ENCODE results near the gene RFX8. TPM values are rescaled to one million over a fixed set of nuclear protein-coding genes. Genes with fewer than 3 reads are reported as not detected.

Gene RFX8
- polyA plus RNA-seq, 2 of the 4 experiments (the other 2 are of a cell fraction), result not detected

GRCh38 chr2:101435001-101435862 is 39.7 kb downstream of the RFX8 start:
- ChIA-PET CTCF (interaction anchor here (0.9 to 2.1 kb wide), 3 partner anchors 14 to 233 kb away, joined by 3 to 8 read pairs (median 3); no protein-coding TSS in a partner anchor), POLR2A (no interaction called here)
- DNase-seq (ENCODE audit: low read depth in 1 of 2, low spot score in 1 of 2), result no peak
- H3K4me2 ChIP-seq, result no peak overlapping the region
- FAIRE-seq, result no peak
- TF ChIP-seq ZFP36 (IDR thresholded peaks at IDR 0.05; ENCODE audit: borderline replicate concordance, partially characterized antibody) (no peak), ESRRA (IDR thresholded peaks at IDR 0.05; ENCODE audit: borderline replicate concordance, low read length) (no peak), MAFK (IDR thresholded peaks at IDR 0.05; ENCODE audit: partially characterized antibody) (peak; percentile 75)
- WGBS (ENCODE audit: missing lambda C conversion rate), result 91% methylated on average over 24 of the region's 24 CpGs
- H3K4me1 ChIP-seq, result no peaks in the 10 kb centered on the region
- no peak for ATAC-seq
- H3K9me3 ChIP-seq, result no peaks in the 10 kb centered on the region
- no peak overlapping the region for H3K4me3 ChIP-seq
- no peak overlapping the region for H3K27ac ChIP-seq

GRCh38 chr2:101433465-101433864 is 41.4 kb downstream of the RFX8 start:
- TF ChIP-seq CBX8 (IDR thresholded peaks at IDR 0.05) (no peak), PHF8 (IDR thresholded peaks at IDR 0.05; ENCODE audit: borderline replicate concordance, low read depth) (no peak), NR3C1 (IDR thresholded peaks at IDR 0.05) (no peak), ELK1 (IDR thresholded peaks at IDR 0.05; ENCODE audit: low read depth, low read length) (no peak), ZC3H11A (IDR thresholded peaks at IDR 0.05) (no peak), ZFP36 (IDR thresholded peaks at IDR 0.05; ENCODE audit: borderline replicate concordance, partially characterized antibody) (no peak), ZSCAN20 (CRISPR knock-in tag; IDR thresholded peaks at IDR 0.05) (no peak), JUN (IDR thresholded peaks at IDR 0.05) (no peak), HDAC2 (IDR thresholded peaks at IDR 0.05) (no peak), CHD4 (IDR thresholded peaks at IDR 0.05; ENCODE audit: borderline replicate concordance) (no peak), RCOR1 (IDR thresholded peaks at IDR 0.05; ENCODE audit: low read depth, low read length) (no peak), HOXB13 (CRISPR knock-in tag; IDR thresholded peaks at IDR 0.05; ENCODE audit: low read depth) (no peak), REST (IDR thresholded peaks at IDR 0.05) (no peak), ATOH8 (CRISPR knock-in tag; IDR thresholded peaks at IDR 0.05; ENCODE audit: low read depth) (no peak), ZNF302 (CRISPR knock-in tag; IDR thresholded peaks at IDR 0.05) (no peak), KDM5A (IDR thresholded peaks at IDR 0.05) (no peak), BHLHE40 (IDR thresholded peaks at IDR 0.05; ENCODE audit: low read depth, low read length) (no peak), HMGXB4 (CRISPR knock-in tag; IDR thresholded peaks at IDR 0.05; ENCODE audit: borderline replicate concordance) (no peak), MAX (IDR thresholded peaks at IDR 0.05) (no peak)
- no peaks in the 10 kb centered on the region for H3K4me1 ChIP-seq
- no peak for ATAC-seq
- ChIA-PET CTCF (interaction anchor here (1.4 to 1.5 kb wide), 2 partner anchors 14 to 398 kb away, joined by 6 read pairs; no protein-coding TSS in a partner anchor), POLR2A (no interaction called here)
- no peaks in the 10 kb centered on the region for H3K9me3 ChIP-seq
- no peak overlapping the region for H3K27ac ChIP-seq
- DNase-seq (ENCODE audit: low read depth in 1 of 2, low spot score in 1 of 2), result no peak
- no peak overlapping the region for H3K4me3 ChIP-seq
- FAIRE-seq, result no peak
- no peak overlapping the region for H3K4me2 ChIP-seq
- 83% methylated on average over 3 of the region's 3 CpGs for WGBS (ENCODE audit: missing lambda C conversion rate)
